LoVo (cell line): ENCODE data around the gene PCK1.

Experiments
- DNase-seq: peaks from one replicate; pipeline ENCODE4 v3.0.0-alpha.2; 2016; ENCODE audit warnings: low spot score

PCK1 gene

GRCh38 chr20:57577679-57578475, 17.0 kb downstream of the PCK1 start:
- no peak for DNase-seq

- no peak for DNase-seq
Observed at GRCh38 chr20:57578476-57579165, 17.7 kb downstream of the PCK1 start.

GRCh38 chr20:57579331-57579897, 18.5 kb downstream of the PCK1 start:
- DNase-seq = no peak

GRCh38 chr20:57579898-57580447, 19.1 kb downstream of the PCK1 start:
- no peak for DNase-seq

- DNase-seq = no peak
Observed at GRCh38 chr20:57580478-57581201, 19.7 kb downstream of the PCK1 start.

- DNase-seq = no peak
Observed at GRCh38 chr20:57581202-57582028, 20.5 kb downstream of the PCK1 start.

- no peak for DNase-seq
Observed at GRCh38 chr20:57582029-57582378, 21.1 kb downstream of the PCK1 start.

GRCh38 chr20:57582432-57583288, 21.8 kb downstream of the PCK1 start:
- no peak for DNase-seq

GRCh38 chr20:57583289-57584257, 22.7 kb downstream of the PCK1 start:
- no peak for DNase-seq

- no peak for DNase-seq
Observed at GRCh38 chr20:57584768-57585461, 24.0 kb downstream of the PCK1 start.

- DNase-seq = no peak
Observed at GRCh38 chr20:57585466-57586213, 24.7 kb downstream of the PCK1 start.

GRCh38 chr20:57586370-57586793, 25.5 kb downstream of the PCK1 start:
- no peak for DNase-seq

GRCh38 chr20:57586943-57587277, 26.0 kb downstream of the PCK1 start:
- DNase-seq = no peak

- DNase-seq = no peak
Observed at GRCh38 chr20:57587278-57587988, 26.5 kb downstream of the PCK1 start.

- no peak for DNase-seq
Observed at GRCh38 chr20:57587989-57588377, 27.1 kb downstream of the PCK1 start.

- DNase-seq = no peak
Observed at GRCh38 chr20:57588596-57588995, 27.7 kb downstream of the PCK1 start.

- no peak for DNase-seq
Observed at GRCh38 chr20:57589123-57589727, 28.3 kb downstream of the PCK1 start.
